H1 (cell line): ENCODE results near the gene PXDN. TPM values are rescaled to one million over a fixed set of nuclear protein-coding genes. Genes with fewer than 3 reads are reported as not detected.

Experiments used
- CTCF ChIA-PET: fragments of 300-600 bp; sonication (Branson Sonifier 250); formaldehyde crosslinking; loops from one replicate; lab custom pipeline; 2021; ENCODE audit not compliant: partially characterized antibody; lab: Charles Lee
- POLR2A ChIA-PET: fragments of 300-600 bp; sonication (Branson Sonifier 250); formaldehyde crosslinking; loops from one replicate; lab custom pipeline; 2021; ENCODE audit warnings: inconsistent platforms; ENCODE audit not compliant: partially characterized antibody; lab: Charles Lee
- DNase-seq, 2 experiments: peaks; one replicate each; pipeline versions ENCODE4 v3.0.0 to v3.0.0-alpha.2; 2010 to 2022; ENCODE audit warnings: low spot score in 2 of 2, low read depth in 1 of 2, mixed read lengths in 1 of 2
- FAIRE-seq: peaks from 2 replicates; lab custom pipeline; 2011; peaks lifted over from hg19 to GRCh38; lab: Jason Lieb, UNC
- H2AFZ ChIP-seq: 2 replicates; pipeline ENCODE4 v1.8.1; 2012; ENCODE audit warnings: low read length, inconsistent platforms
- H2AK5ac ChIP-seq: 2 replicates; pipeline ENCODE4 v1.6.1; 2013; ENCODE audit warnings: low read depth, low read length
- H2BK120ac ChIP-seq: replicated peaks from 2 replicates; pipeline ENCODE3; 2013; ENCODE audit warnings: low read depth, low read length, inconsistent platforms
- H2BK12ac ChIP-seq: 2 replicates; pipeline ENCODE4 v1.6.1; 2013; ENCODE audit warnings: low read depth, low read length
- H2BK15ac ChIP-seq: 2 replicates; pipeline ENCODE4 v1.6.1; 2013; ENCODE audit warnings: low read length
- H2BK20ac ChIP-seq: 2 replicates; pipeline ENCODE4 v1.6.1; 2013; ENCODE audit warnings: low read length
- H2BK5ac ChIP-seq: 2 replicates; pipeline ENCODE4 v1.6.1; 2013; ENCODE audit warnings: low read depth, low read length
- H3K14ac ChIP-seq: 2 replicates; pipeline ENCODE4 v1.6.1; 2013; ENCODE audit warnings: inconsistent platforms; ENCODE audit not compliant: insufficient read length
- H3K18ac ChIP-seq: 2 replicates; pipeline ENCODE4 v1.6.1; 2013; ENCODE audit warnings: low read length; ENCODE audit errors: extremely low read depth
- H3K23ac ChIP-seq: 2 replicates; pipeline ENCODE4 v1.6.1; 2013; ENCODE audit warnings: inconsistent platforms; ENCODE audit not compliant: insufficient read length
- H3K23me2 ChIP-seq: 2 replicates; pipeline ENCODE4 v1.6.1; 2013; ENCODE audit warnings: low read depth, low read length
- H3K27ac ChIP-seq: 2 replicates; pipeline ENCODE4 v1.6.1; 2011; ENCODE audit warnings: low read depth, low read length, inconsistent platforms
- H3K27me3 ChIP-seq, 4 experiments: replicated peaks in 1 of 4; 1 replicate in 1 of 4; 2 replicates in 3 of 4; pipeline versions ENCODE4 v1.6.1 to v1.8.1; 2011 to 2013; ENCODE audit warnings: low read length in 3 of 4, mild to moderate bottlenecking in 3 of 4, inconsistent platforms in 2 of 4, mixed read lengths in 2 of 4, moderate library complexity in 1 of 4; ENCODE audit not compliant: control insufficient read depth in 3 of 4, insufficient read depth in 3 of 4; ENCODE audit errors: extremely low read depth in 1 of 4
- H3K36me3 ChIP-seq, 4 experiments: 2 replicates each; pipeline versions ENCODE4 v1.6.1 to v1.8.1; 2011 to 2013; ENCODE audit warnings: mild to moderate bottlenecking in 4 of 4, low read length in 3 of 4, moderate library complexity in 2 of 4, control low read depth in 1 of 4, inconsistent platforms in 1 of 4; ENCODE audit not compliant: insufficient read depth in 4 of 4, control insufficient read depth in 2 of 4
- H3K4ac ChIP-seq: replicated peaks from 2 replicates; pipeline ENCODE3; 2013; ENCODE audit warnings: low read length, low read depth, mixed read lengths, inconsistent platforms; ENCODE audit not compliant: insufficient read length
- H3K4me1 ChIP-seq, 4 experiments: replicated peaks in 1 of 4; 1 replicate in 1 of 4; 2 replicates in 3 of 4; pipeline versions ENCODE4 v1.6.1 to v1.8.1; 2011 to 2013; ENCODE audit warnings: low read length in 3 of 4, inconsistent platforms in 2 of 4, mixed read lengths in 1 of 4; ENCODE audit not compliant: insufficient read depth in 4 of 4, control insufficient read depth in 3 of 4
- H3K4me2 ChIP-seq, 2 experiments: 2 replicates each; pipeline versions ENCODE4 v1.6.1 to v1.8.1; 2011 to 2013; ENCODE audit warnings: low read depth in 2 of 2, low read length in 2 of 2, control low read depth in 1 of 2, inconsistent platforms in 1 of 2, mild to moderate bottlenecking in 1 of 2; ENCODE audit not compliant: insufficient read depth in 1 of 2
- H3K4me3 ChIP-seq, 4 experiments: fragments of 200-600, 300-600 bp in 1 of 4; sonication (generic), shearing (Covaris generic), sonication (Bioruptor Twin) in 1 of 4; 2 replicates each; pipeline versions ENCODE4 v1.5.1 to v1.8.1; 2011 to 2016; ENCODE audit warnings: low read length in 4 of 4, low read depth in 3 of 4, control low read depth in 2 of 4, inconsistent platforms in 2 of 4, mild to moderate bottlenecking in 2 of 4, mixed read lengths in 1 of 4, moderate library complexity in 1 of 4; ENCODE audit not compliant: insufficient read depth in 2 of 4; ENCODE audit errors: extremely low read depth in 1 of 4
- H3K56ac ChIP-seq: replicated peaks from 2 replicates; pipeline ENCODE3; 2013; ENCODE audit warnings: low read depth, mild to moderate bottlenecking, mixed read lengths, low read length, inconsistent platforms; ENCODE audit not compliant: insufficient read length
- H3K79me1 ChIP-seq: 2 replicates; pipeline ENCODE4 v1.6.1; 2013; ENCODE audit warnings: low read depth, low read length, control low read depth
- H3K79me2 ChIP-seq, 2 experiments: 2 replicates each; pipeline versions ENCODE4 v1.6.1 to v1.8.1; 2012 to 2013; ENCODE audit warnings: low read length in 2 of 2, mild to moderate bottlenecking in 2 of 2, inconsistent platforms in 1 of 2; ENCODE audit not compliant: insufficient read depth in 2 of 2, control insufficient read depth in 1 of 2
- H3K9ac ChIP-seq, 4 experiments: replicated peaks in 1 of 4; 1 replicate in 1 of 4; 2 replicates in 3 of 4; pipeline versions ENCODE4 v1.6.1 to v1.8.1; 2011 to 2013; ENCODE audit warnings: low read depth in 3 of 4, low read length in 3 of 4, control low read depth in 2 of 4, mild to moderate bottlenecking in 2 of 4, moderate library complexity in 2 of 4, inconsistent platforms in 1 of 4; ENCODE audit errors: extremely low read depth in 1 of 4
- H3K9me3 ChIP-seq, 2 experiments: 2 replicates each; pipeline versions ENCODE4 v1.6.1 to v1.8.1; 2012 to 2013; ENCODE audit warnings: mild to moderate bottlenecking in 2 of 2, moderate library complexity in 2 of 2, control low read depth in 1 of 2, inconsistent platforms in 1 of 2, low read depth in 1 of 2, low read length in 1 of 2, mixed read lengths in 1 of 2; ENCODE audit not compliant: insufficient read depth in 2 of 2
- H4K20me1 ChIP-seq, 2 experiments: replicated peaks in 1 of 2; 2 replicates each; pipeline versions ENCODE3 to v1.8.1; 2011 to 2013; ENCODE audit warnings: inconsistent platforms in 2 of 2, low read length in 2 of 2, mild to moderate bottlenecking in 1 of 2; ENCODE audit not compliant: insufficient read depth in 2 of 2, control insufficient read depth in 1 of 2
- H4K5ac ChIP-seq: 2 replicates; pipeline ENCODE4 v1.6.1; 2013; ENCODE audit warnings: low read length, low read depth, mixed read lengths, inconsistent platforms; ENCODE audit not compliant: insufficient read length
- H4K8ac ChIP-seq: 2 replicates; pipeline ENCODE4 v1.8.0; 2013; ENCODE audit warnings: mild to moderate bottlenecking, moderate library complexity, low read length, inconsistent platforms; ENCODE audit not compliant: insufficient read depth; ENCODE audit errors: extremely low read depth
- H4K91ac ChIP-seq: replicated peaks from 2 replicates; pipeline ENCODE3; 2013; ENCODE audit warnings: low read length, mixed read lengths, inconsistent platforms; ENCODE audit not compliant: insufficient read length
- POLR2AphosphoS5 ChIP-seq: IDR thresholded peaks from 2 replicates; pipeline ENCODE4 v1.6.1; 2011; ENCODE audit warnings: low read depth, low read length
- RAD21 ChIP-seq, 2 experiments: IDR thresholded peaks in 1 of 2; conservative IDR thresholded peaks in 1 of 2; 2 replicates each; pipeline ENCODE4 v1.6.1; 2011; ENCODE audit warnings: low read depth in 2 of 2, low read length in 2 of 2, improper control_type of control experiment in 1 of 2, inconsistent platforms in 1 of 2, mild to moderate bottlenecking in 1 of 2, moderate library complexity in 1 of 2
- SP1 ChIP-seq: IDR thresholded peaks from 2 replicates; pipeline ENCODE4 v1.6.1; 2011; ENCODE audit warnings: low read depth, low read length
- WGBS, 2 experiments: shearing (Covaris generic) in 1 of 2; methylation state at CpG; one replicate each; pipeline versions ENCODE4 v1.1.6 to v1.1.7; 2013 to 2015; ENCODE audit warnings: low lambda C conversion rate in 2 of 2, mixed read lengths in 2 of 2, inconsistent platforms in 1 of 2, low coverage in 1 of 2, missing lambda C conversion rate in 1 of 2; ENCODE audit not compliant: insufficient replicate concordance in 2 of 2, insufficient coverage in 1 of 2, insufficient read length in 1 of 2; ENCODE audit errors: extremely low coverage in 1 of 2, missing lambda C conversion rate in 1 of 2; 5-methylcytosine and 5-hydroxymethylcytosine counted together
- polyA plus RNA-seq, 7 experiments: library from polyadenylated mRNA; depleted of rRNA in 3 of 7; stranded (reverse) in 5 of 7; unstranded in 2 of 7; fragments of >200 nt in 5 of 7; fragments of 200-250 nt in 2 of 7; gene quantifications; 1 replicate in 5 of 7; 2 replicates in 1 of 7; 4 replicates in 1 of 7; pipeline versions ENCODE4 v1.2.1 to v1.2.3, GENCODE V29; 2011 to 2013; ENCODE audit warnings: missing spikeins in 2 of 7, mixed read lengths in 2 of 7
- total RNA-seq: library from RNA; stranded (reverse); fragmentation: NEBNext Ultra II Directional; extraction: Animal tissue kit (Norgen Biotek cat#: 25700); gene quantifications from 2 replicates; pipeline ENCODE4 v1.2.1, GENCODE V29; 2021
- TF ChIP-seq, protein P1 (sequence below), 3 experiments: IDR thresholded peaks; 1 replicate in 2 of 3; 2 replicates in 1 of 3; pipeline versions ENCODE4 v1.5.1 to v1.6.1; 2011; ENCODE audit warnings: low read length in 3 of 3, mild to moderate bottlenecking in 3 of 3, inconsistent platforms in 2 of 3, low read depth in 1 of 3, moderate library complexity in 1 of 3; ENCODE audit not compliant: insufficient read depth in 1 of 3; ENCODE audit errors: control extremely low read depth in 1 of 3

The PXDN gene
- total and polyA plus RNA-seq, 2 of the 8 experiments (the other 6 are each of a cell fraction or from before 2014, with no cell fraction given) = 104 to 141 TPM

DNA sequence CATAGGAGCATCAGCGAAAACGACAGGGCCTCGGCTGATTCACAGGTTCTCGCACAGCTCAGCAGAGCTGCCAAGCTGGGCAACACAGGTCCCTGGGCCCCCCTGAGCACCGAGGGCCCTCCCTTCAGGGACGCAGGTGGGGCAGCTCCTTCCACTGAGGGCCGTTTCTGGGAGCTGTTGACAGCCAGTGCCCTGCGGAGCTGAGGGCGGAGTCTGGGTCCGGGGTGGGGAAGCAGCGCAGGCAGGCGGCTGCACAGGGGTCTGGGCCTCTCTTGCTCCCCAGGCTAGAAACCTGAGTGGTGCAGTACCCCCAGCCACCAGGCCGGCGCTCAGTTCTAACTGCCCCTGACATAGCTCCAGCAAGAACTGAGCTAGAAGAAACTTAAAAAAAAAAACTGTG is 65.7 kb downstream of the PXDN start:
- no peak for DNase-seq
- Histone ChIP-seq H2AK5ac (no peak overlapping the region), H3K27ac (no peak overlapping the region), H4K5ac (no peak overlapping the region), H3K9me3 (no peaks in the 10 kb centered on the region), H2AFZ (no peak overlapping the region), H3K4ac (no peak overlapping the region), H4K91ac (no peak overlapping the region), H2BK12ac (no peak overlapping the region), H2BK120ac (no peak overlapping the region), H3K36me3 (peaks cover 21 to 56% (median 40%) of the 10 kb centered on the region in 4 experiments; a peak in 7 of 8 replicates), H3K4me2 (no peak overlapping the region), H3K9ac (no peak overlapping the region), H3K14ac (no peak overlapping the region), H4K8ac (no peak overlapping the region), H2BK15ac (no peak overlapping the region), H3K23ac (no peak overlapping the region), H2BK20ac (no peak overlapping the region), H2BK5ac (no peak overlapping the region; the same call in 1 of the 2 replicates), H4K20me1 (peaks cover 2 to 24% of the 10 kb centered on the region in 2 experiments), H3K79me1 (no peaks in the 10 kb centered on the region), H3K23me2 (peaks cover 12% of the 10 kb centered on the region; the same call in 1 of the 2 replicates), H3K4me1 (no peaks in the 10 kb centered on the region), H3K27me3 (no peaks in the 10 kb centered on the region), H3K18ac (no peak overlapping the region), H3K4me3 (no peak overlapping the region), H3K56ac (no peak overlapping the region), H3K79me2 (no peaks in the 10 kb centered on the region)
- ChIA-PET POLR2A (interaction anchor here (1.0 kb wide), 1 partner anchor 64 kb away, joined by 3 read pairs; no protein-coding TSS in a partner anchor), CTCF (interaction anchor here (0.6 to 1.8 kb wide), 16 partner anchors 16 to 141 kb away, joined by 3 to 5 read pairs (median 4); no protein-coding TSS in a partner anchor)
- TF ChIP-seq, protein P1, sequence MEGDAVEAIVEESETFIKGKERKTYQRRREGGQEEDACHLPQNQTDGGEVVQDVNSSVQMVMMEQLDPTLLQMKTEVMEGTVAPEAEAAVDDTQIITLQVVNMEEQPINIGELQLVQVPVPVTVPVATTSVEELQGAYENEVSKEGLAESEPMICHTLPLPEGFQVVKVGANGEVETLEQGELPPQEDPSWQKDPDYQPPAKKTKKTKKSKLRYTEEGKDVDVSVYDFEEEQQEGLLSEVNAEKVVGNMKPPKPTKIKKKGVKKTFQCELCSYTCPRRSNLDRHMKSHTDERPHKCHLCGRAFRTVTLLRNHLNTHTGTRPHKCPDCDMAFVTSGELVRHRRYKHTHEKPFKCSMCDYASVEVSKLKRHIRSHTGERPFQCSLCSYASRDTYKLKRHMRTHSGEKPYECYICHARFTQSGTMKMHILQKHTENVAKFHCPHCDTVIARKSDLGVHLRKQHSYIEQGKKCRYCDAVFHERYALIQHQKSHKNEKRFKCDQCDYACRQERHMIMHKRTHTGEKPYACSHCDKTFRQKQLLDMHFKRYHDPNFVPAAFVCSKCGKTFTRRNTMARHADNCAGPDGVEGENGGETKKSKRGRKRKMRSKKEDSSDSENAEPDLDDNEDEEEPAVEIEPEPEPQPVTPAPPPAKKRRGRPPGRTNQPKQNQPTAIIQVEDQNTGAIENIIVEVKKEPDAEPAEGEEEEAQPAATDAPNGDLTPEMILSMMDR (IDR thresholded peaks at IDR 0.05; ENCODE audit: control extremely low read depth in 1 of 3, insufficient read depth in 1 of 3, low read depth in 1 of 3, low read length in 3 of 3) = 0 out of 4 replicates have a peak, but pooled peaks of 1 of the 3 experiments have one; percentile 13
- TF ChIP-seq POLR2AphosphoS5 = no peak
- TF ChIP-seq SP1 = no peak
- peak in 1 of 2 experiments; percentile 12; a peak in 1 of 4 replicates for TF ChIP-seq RAD21 (IDR thresholded peaks at IDR 0.05 in 1 of 2, conservative IDR thresholded peaks at IDR 0.05 in 1 of 2; ENCODE audit: low read depth in 2 of 2, low read length in 2 of 2)
- FAIRE-seq = no peak
- WGBS, 2 experiments = 93% methylated on average over 14 of the region's 14 CpGs; no CpG with 5 or more reads in 1 of the 2 experiments
